Measurements from ENCODE around the gene TANGO2.

DNA sequence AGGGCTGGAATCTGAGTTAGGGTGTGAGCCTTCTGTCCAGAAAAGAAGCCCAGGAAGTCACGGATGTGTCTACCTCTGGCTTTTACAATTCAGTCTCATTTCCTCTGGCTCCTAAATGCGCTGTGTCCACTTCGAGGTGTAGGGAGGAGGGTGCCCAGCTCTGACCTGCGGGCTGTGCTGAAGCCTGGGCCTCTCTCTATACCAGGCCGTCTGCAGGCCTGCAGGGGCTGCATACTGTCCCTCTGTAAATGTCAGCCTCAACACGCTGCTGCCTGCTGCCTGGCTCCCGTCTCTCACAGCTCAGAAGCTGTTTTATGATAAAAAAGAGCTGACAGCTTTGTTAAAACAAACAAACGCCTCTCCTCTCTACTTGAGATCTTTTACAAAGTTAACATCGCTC lies 18.8 kb upstream of the TANGO2 start:
- TF ChIP-seq EZH2 (IDR thresholded peaks at IDR 0.05; ENCODE audit: borderline replicate concordance, low read depth, low read length, severe bottlenecking) = no peak
- TF ChIP-seq, protein P1, sequence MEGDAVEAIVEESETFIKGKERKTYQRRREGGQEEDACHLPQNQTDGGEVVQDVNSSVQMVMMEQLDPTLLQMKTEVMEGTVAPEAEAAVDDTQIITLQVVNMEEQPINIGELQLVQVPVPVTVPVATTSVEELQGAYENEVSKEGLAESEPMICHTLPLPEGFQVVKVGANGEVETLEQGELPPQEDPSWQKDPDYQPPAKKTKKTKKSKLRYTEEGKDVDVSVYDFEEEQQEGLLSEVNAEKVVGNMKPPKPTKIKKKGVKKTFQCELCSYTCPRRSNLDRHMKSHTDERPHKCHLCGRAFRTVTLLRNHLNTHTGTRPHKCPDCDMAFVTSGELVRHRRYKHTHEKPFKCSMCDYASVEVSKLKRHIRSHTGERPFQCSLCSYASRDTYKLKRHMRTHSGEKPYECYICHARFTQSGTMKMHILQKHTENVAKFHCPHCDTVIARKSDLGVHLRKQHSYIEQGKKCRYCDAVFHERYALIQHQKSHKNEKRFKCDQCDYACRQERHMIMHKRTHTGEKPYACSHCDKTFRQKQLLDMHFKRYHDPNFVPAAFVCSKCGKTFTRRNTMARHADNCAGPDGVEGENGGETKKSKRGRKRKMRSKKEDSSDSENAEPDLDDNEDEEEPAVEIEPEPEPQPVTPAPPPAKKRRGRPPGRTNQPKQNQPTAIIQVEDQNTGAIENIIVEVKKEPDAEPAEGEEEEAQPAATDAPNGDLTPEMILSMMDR (IDR thresholded peaks at IDR 0.05; ENCODE audit: borderline replicate concordance, extremely low read depth, low read length, poor library complexity, severe bottlenecking) = no peak
